Right hindlimb (tissue), 1 donor: ENCODE data around the gene PIK3R2.
A peak's percentile ranks its signal among the peaks of the same experiment; 100 is the strongest.
"Not testable (repeated sequence)": the region's sequence is repeated elsewhere in the genome, so short reads cannot be mapped to it uniquely, and the experiment has no call there.

Source experiments
- DNase-seq: peaks from one replicate; pipeline ENCODE4 v3.0.0-alpha.2; 2018

The PIK3R2 gene

GRCh38 chr19:18156268-18156667 is 3.3 kb downstream of the PIK3R2 start:
- DNase-seq: no peak

GRCh38 chr19:18156841-18157464 is 4.0 kb downstream of the PIK3R2 start:
- DNase-seq: peak; percentile 91

GRCh38 chr19:18157465-18158063 is 4.6 kb downstream of the PIK3R2 start:
- peak; percentile 87 for DNase-seq

GRCh38 chr19:18158467-18158866 is 5.5 kb downstream of the PIK3R2 start:
- no peak for DNase-seq

GRCh38 chr19:18159059-18159616 is 6.2 kb downstream of the PIK3R2 start:
- not testable (repeated sequence) for DNase-seq

- no peak for DNase-seq
Measured at GRCh38 chr19:18159810-18160209, 6.8 kb downstream of the PIK3R2 start.

GRCh38 chr19:18160493-18160970 is 7.6 kb downstream of the PIK3R2 start:
- no peak for DNase-seq

GRCh38 chr19:18160971-18161635 is 8.1 kb downstream of the PIK3R2 start:
- DNase-seq: peak; percentile 76

- DNase-seq: no peak
Measured at GRCh38 chr19:18161636-18162002, 8.7 kb downstream of the PIK3R2 start.

- DNase-seq: no peak
Measured at GRCh38 chr19:18164072-18164471, 11.1 kb downstream of the PIK3R2 start.

- DNase-seq: no peak
Measured at GRCh38 chr19:18165794-18166544, 13.0 kb downstream of the PIK3R2 start.

- no peak for DNase-seq
Measured at GRCh38 chr19:18167011-18167410, 14.0 kb downstream of the PIK3R2 start.

- DNase-seq: no peak
Measured at GRCh38 chr19:18167975-18168645, 15.1 kb downstream of the PIK3R2 start.

- no peak for DNase-seq
Measured at GRCh38 chr19:18168673-18169381, 15.9 kb downstream of the PIK3R2 start.

- DNase-seq: no peak
Measured at GRCh38 chr19:18170714-18171255, 17.8 kb downstream of the PIK3R2 start.

- no peak for DNase-seq
Measured at GRCh38 chr19:18171605-18172327, 18.8 kb downstream of the PIK3R2 start.

- DNase-seq: no peak
Measured at GRCh38 chr19:18172331-18173053, 19.5 kb downstream of the PIK3R2 start.

- DNase-seq: peak; percentile 39
Measured at GRCh38 chr19:18173054-18173571, 20.1 kb downstream of the PIK3R2 start.

- peak; percentile 71 for DNase-seq
Measured at GRCh38 chr19:18173572-18174288, 20.8 kb downstream of the PIK3R2 start, which contains the start of gene IFI30. Gene IFI30, plus strand, starts transcription at chr19:18173813. Its CDS starts 29 bp downstream, at chr19:18173842.
